ENCODE measurements around the gene RTP1.

DNA sequence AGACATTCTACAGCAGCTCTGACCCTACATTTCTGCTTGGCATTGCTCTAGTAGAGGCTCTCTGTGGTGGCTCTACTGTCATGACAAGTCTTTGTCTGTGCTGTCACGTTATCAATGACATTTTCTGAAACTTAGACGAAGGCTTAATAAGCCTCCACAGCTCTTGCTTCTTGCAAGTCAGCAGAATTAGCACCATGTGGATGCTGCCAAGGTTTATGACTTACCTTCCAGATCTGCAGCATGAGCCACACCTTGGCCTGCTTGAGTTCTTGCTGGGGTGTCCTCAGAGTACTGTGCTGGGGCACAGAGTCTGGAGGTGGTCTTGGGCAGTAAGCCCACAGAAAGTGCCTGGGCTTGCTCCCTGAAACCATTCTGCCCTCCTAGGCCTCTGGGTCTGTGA lies 9.8 kb downstream of the RTP1 start:
- TF ChIP-seq, protein P1, sequence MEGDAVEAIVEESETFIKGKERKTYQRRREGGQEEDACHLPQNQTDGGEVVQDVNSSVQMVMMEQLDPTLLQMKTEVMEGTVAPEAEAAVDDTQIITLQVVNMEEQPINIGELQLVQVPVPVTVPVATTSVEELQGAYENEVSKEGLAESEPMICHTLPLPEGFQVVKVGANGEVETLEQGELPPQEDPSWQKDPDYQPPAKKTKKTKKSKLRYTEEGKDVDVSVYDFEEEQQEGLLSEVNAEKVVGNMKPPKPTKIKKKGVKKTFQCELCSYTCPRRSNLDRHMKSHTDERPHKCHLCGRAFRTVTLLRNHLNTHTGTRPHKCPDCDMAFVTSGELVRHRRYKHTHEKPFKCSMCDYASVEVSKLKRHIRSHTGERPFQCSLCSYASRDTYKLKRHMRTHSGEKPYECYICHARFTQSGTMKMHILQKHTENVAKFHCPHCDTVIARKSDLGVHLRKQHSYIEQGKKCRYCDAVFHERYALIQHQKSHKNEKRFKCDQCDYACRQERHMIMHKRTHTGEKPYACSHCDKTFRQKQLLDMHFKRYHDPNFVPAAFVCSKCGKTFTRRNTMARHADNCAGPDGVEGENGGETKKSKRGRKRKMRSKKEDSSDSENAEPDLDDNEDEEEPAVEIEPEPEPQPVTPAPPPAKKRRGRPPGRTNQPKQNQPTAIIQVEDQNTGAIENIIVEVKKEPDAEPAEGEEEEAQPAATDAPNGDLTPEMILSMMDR (IDR thresholded peaks at IDR 0.05 in 8 of 11, conservative IDR thresholded peaks at IDR 0.05 in 3 of 11): no peak
- TF ChIP-seq POLR2A (IDR thresholded peaks at IDR 0.05): no peak
- TF ChIP-seq POLR2AphosphoS5 (IDR thresholded peaks at IDR 0.05): no peak

Measured in spleen (tissue), 7 donors.